Measurements from ENCODE around the gene SLC9A4. TPM values are rescaled to one million over a fixed set of nuclear protein-coding genes. Genes with fewer than 3 reads are reported as not detected.
"Not testable (repeated sequence)": the region's sequence is repeated elsewhere in the genome, so short reads cannot be mapped to it uniquely, and the experiment has no call there.

Gene SLC9A4
- total and polyA plus RNA-seq, 10 of the 15 experiments (the other 5 are each of a cell fraction or from before 2014, with no cell fraction given), result 0.10 TPM; not detected in 9

GRCh38 chr2:102553601-102554000, 80.6 kb downstream of the SLC9A4 start (continued):
- TF ChIP-seq, protein P1, sequence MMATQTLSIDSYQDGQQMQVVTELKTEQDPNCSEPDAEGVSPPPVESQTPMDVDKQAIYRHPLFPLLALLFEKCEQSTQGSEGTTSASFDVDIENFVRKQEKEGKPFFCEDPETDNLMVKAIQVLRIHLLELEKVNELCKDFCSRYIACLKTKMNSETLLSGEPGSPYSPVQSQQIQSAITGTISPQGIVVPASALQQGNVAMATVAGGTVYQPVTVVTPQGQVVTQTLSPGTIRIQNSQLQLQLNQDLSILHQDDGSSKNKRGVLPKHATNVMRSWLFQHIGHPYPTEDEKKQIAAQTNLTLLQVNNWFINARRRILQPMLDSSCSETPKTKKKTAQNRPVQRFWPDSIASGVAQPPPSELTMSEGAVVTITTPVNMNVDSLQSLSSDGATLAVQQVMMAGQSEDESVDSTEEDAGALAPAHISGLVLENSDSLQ (IDR thresholded peaks at IDR 0.05), result no peak
- TF ChIP-seq POLR2A (IDR thresholded peaks at IDR 0.05; ENCODE audit: low read depth, low read length), result no peak
- TF ChIP-seq, protein P2, sequence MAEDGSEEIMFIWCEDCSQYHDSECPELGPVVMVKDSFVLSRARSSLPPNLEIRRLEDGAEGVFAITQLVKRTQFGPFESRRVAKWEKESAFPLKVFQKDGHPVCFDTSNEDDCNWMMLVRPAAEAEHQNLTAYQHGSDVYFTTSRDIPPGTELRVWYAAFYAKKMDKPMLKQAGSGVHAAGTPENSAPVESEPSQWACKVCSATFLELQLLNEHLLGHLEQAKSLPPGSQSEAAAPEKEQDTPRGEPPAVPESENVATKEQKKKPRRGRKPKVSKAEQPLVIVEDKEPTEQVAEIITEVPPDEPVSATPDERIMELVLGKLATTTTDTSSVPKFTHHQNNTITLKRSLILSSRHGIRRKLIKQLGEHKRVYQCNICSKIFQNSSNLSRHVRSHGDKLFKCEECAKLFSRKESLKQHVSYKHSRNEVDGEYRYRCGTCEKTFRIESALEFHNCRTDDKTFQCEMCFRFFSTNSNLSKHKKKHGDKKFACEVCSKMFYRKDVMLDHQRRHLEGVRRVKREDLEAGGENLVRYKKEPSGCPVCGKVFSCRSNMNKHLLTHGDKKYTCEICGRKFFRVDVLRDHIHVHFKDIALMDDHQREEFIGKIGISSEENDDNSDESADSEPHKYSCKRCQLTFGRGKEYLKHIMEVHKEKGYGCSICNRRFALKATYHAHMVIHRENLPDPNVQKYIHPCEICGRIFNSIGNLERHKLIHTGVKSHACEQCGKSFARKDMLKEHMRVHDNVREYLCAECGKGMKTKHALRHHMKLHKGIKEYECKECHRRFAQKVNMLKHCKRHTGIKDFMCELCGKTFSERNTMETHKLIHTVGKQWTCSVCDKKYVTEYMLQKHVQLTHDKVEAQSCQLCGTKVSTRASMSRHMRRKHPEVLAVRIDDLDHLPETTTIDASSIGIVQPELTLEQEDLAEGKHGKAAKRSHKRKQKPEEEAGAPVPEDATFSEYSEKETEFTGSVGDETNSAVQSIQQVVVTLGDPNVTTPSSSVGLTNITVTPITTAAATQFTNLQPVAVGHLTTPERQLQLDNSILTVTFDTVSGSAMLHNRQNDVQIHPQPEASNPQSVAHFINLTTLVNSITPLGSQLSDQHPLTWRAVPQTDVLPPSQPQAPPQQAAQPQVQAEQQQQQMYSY (CRISPR knock-in tag; IDR thresholded peaks at IDR 0.05), result no peak

GRCh38 chr2:102558463-102558862, 85.4 kb downstream of the SLC9A4 start:
- no peak overlapping the region for H2AFZ ChIP-seq (ENCODE audit: control insufficient read depth, low read depth, low read length)
- no peak overlapping the region for H3K4me3 ChIP-seq
- no peak for DNase-seq (ENCODE audit: low read depth, low spot score)
- no peak overlapping the region for H3K4me2 ChIP-seq (ENCODE audit: control insufficient read depth, insufficient read depth)
- BruUV-seq (replicated peaks), result no TSS peak
- ChIA-PET SMC1A (ENCODE audit: uncharacterized antibody, unreplicated experiment) (no interaction called here), POLR2A (no interaction called here), CTCF (no interaction called here), RAD21 (ENCODE audit: unreplicated experiment) (no interaction called here)
- H4K20me1 ChIP-seq (ENCODE audit: control insufficient read depth, insufficient read depth), result no peaks in the 10 kb centered on the region
- H3K4me1 ChIP-seq (ENCODE audit: control insufficient read depth, insufficient read depth, low read length), result no peaks in the 10 kb centered on the region
- intact Hi-C loops (cut with micrococcal nuclease; ENCODE audit: unreplicated experiment), result no loop called here
- H3K9me3 ChIP-seq (replicated peaks; ENCODE audit: control insufficient read depth, insufficient read depth, low read length), result no peaks in the 10 kb centered on the region; the same call in 2 of the 3 replicates
- 33% methylated on average over 1 of the region's 1 CpG for WGBS (ENCODE audit: insufficient coverage, insufficient replicate concordance, low lambda C conversion rate, missing lambda C conversion rate)
- no peaks in the 10 kb centered on the region for H3K79me2 ChIP-seq (ENCODE audit: control insufficient read depth, insufficient read depth, low read length)
- no peak for FAIRE-seq
- H3K27ac ChIP-seq (ENCODE audit: control insufficient read depth, insufficient read depth), result no peak overlapping the region
- no peak for ATAC-seq
- H3K36me3 ChIP-seq (ENCODE audit: control insufficient read depth in 2 of 2, insufficient read depth in 2 of 2, low read length in 1 of 2), result no peaks in the 10 kb centered on the region
- in situ Hi-C loops (cut with MboI), result no loop called here
- no peaks in the 10 kb centered on the region for H3K27me3 ChIP-seq (replicated peaks in 1 of 2; ENCODE audit: control insufficient read depth in 2 of 2, insufficient read depth in 2 of 2, low read length in 1 of 2)
- no peak overlapping the region for H3K9ac ChIP-seq (ENCODE audit: control insufficient read depth, insufficient read depth, low read length)
- TF ChIP-seq ASH2L (IDR thresholded peaks at IDR 0.05; ENCODE audit: borderline replicate concordance, low read depth) (no peak), ZNF384 (IDR thresholded peaks at IDR 0.05; ENCODE audit: borderline replicate concordance, low read depth, low read length) (no peak), TCF12 (IDR thresholded peaks at IDR 0.05; ENCODE audit: low read depth, low read length) (no peak), HCFC1 (IDR thresholded peaks at IDR 0.05; ENCODE audit: low read length) (no peak), CBX3 (IDR thresholded peaks at IDR 0.05; ENCODE audit: borderline replicate concordance, low read depth) (no peak)

DNA sequence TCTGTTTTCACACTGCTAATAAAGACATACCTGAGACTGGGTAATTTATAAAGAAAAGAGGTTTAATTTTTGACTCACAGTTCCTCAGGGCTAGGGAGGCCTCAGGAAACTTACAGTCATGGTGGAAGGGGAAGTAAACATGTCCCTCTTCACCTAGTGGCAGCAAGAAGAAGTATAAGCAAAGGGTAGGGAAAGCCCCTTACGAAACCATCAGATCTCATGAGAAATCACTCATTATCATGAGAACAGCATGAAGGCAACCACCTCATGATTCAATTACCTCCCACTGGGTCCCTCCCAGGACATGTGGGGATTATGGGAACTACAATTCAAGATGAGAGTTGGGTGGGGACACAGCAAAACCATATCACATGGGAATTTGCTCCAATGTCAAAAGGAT, 89.5 kb downstream of the SLC9A4 start:
- H3K4me2 ChIP-seq (ENCODE audit: control insufficient read depth, insufficient read depth); H3K79me2 ChIP-seq (ENCODE audit: control insufficient read depth, insufficient read depth, low read length); RAD21 ChIA-PET (ENCODE audit: unreplicated experiment); H3K4me3 ChIP-seq; intact Hi-C loops (cut with micrococcal nuclease; ENCODE audit: unreplicated experiment); BruUV-seq (replicated peaks); CTCF ChIA-PET; SMC1A ChIA-PET (ENCODE audit: uncharacterized antibody, unreplicated experiment); H3K27ac ChIP-seq (ENCODE audit: control insufficient read depth, insufficient read depth); in situ Hi-C loops (cut with MboI); H3K36me3 ChIP-seq (ENCODE audit: control insufficient read depth in 2 of 2, insufficient read depth in 2 of 2, low read length in 1 of 2); H3K9me3 ChIP-seq (replicated peaks; ENCODE audit: control insufficient read depth, insufficient read depth, low read length); FAIRE-seq; H2AFZ ChIP-seq (ENCODE audit: control insufficient read depth, low read depth, low read length); ATAC-seq; H3K9ac ChIP-seq (ENCODE audit: control insufficient read depth, insufficient read depth, low read length); H3K27me3 ChIP-seq (replicated peaks in 1 of 2; ENCODE audit: control insufficient read depth in 2 of 2, insufficient read depth in 2 of 2, low read length in 1 of 2); POLR2A ChIA-PET; H3K4me1 ChIP-seq (ENCODE audit: control insufficient read depth, insufficient read depth, low read length); DNase-seq (ENCODE audit: low read depth, low spot score); H4K20me1 ChIP-seq (ENCODE audit: control insufficient read depth, insufficient read depth): not testable (repeated sequence)
- WGBS (ENCODE audit: insufficient coverage, insufficient replicate concordance, low lambda C conversion rate, missing lambda C conversion rate), result 13% methylated on average over 1 of the region's 1 CpG
